SKM-1 (cell line): ENCODE results near the gene ITSN1.
"Not testable (repeated sequence)": the region's sequence is repeated elsewhere in the genome, so short reads cannot be mapped to it uniquely, and the experiment has no call there.

Experiments used
- DNase-seq: peaks from one replicate; lab custom pipeline; 2025; ENCODE audit not compliant: unreplicated experiment; lab: John Stamatoyannopoulos, UW

Gene ITSN1

GRCh38 chr21:33729139-33729538, 86.8 kb downstream of the ITSN1 start:
- not testable (repeated sequence) for DNase-seq

- no peak for DNase-seq
These were observed 87.3 kb downstream of the ITSN1 start for GRCh38 chr21:33729641-33730040.

- DNase-seq = no peak
These were observed 89.1 kb downstream of the ITSN1 start for GRCh38 chr21:33731447-33731846.

- DNase-seq = no peak
These were observed 89.7 kb downstream of the ITSN1 start for GRCh38 chr21:33732038-33732437.

- DNase-seq = no peak
These were observed 91.3 kb downstream of the ITSN1 start for GRCh38 chr21:33733601-33734000.

GRCh38 chr21:33734291-33734690, 92.0 kb downstream of the ITSN1 start:
- DNase-seq = no peak

- DNase-seq = no peak
These were observed 92.5 kb downstream of the ITSN1 start for GRCh38 chr21:33734818-33735217.

GRCh38 chr21:33736569-33736968, 94.3 kb downstream of the ITSN1 start:
- no peak for DNase-seq

- no peak for DNase-seq
These were observed 97.4 kb downstream of the ITSN1 start for GRCh38 chr21:33739701-33740100.

GRCh38 chr21:33747420-33747819, 105.1 kb downstream of the ITSN1 start:
- DNase-seq = no peak

GRCh38 chr21:33748903-33749302, 106.6 kb downstream of the ITSN1 start:
- no peak for DNase-seq

- no peak for DNase-seq
These were observed 107.7 kb downstream of the ITSN1 start for GRCh38 chr21:33750017-33750416.

GRCh38 chr21:33751120-33751519, 108.8 kb downstream of the ITSN1 start:
- no peak for DNase-seq

GRCh38 chr21:33751533-33751932, 109.2 kb downstream of the ITSN1 start:
- DNase-seq = no peak

GRCh38 chr21:33752260-33752659, 110.0 kb downstream of the ITSN1 start:
- no peak for DNase-seq

- DNase-seq = no peak
These were observed 111.6 kb downstream of the ITSN1 start for GRCh38 chr21:33753886-33754285.

- DNase-seq = no peak
These were observed 112.2 kb downstream of the ITSN1 start for GRCh38 chr21:33754481-33754880.

GRCh38 chr21:33755354-33755753, 113.1 kb downstream of the ITSN1 start:
- DNase-seq = no peak

- no peak for DNase-seq
These were observed 118.5 kb downstream of the ITSN1 start for GRCh38 chr21:33760641-33761440.

- DNase-seq = peak; percentile 28
These were observed 119.2 kb downstream of the ITSN1 start for GRCh38 chr21:33761441-33762036.

- DNase-seq = no peak
These were observed 120.7 kb downstream of the ITSN1 start for GRCh38 chr21:33762803-33763581.

- no peak for DNase-seq
These were observed 121.2 kb downstream of the ITSN1 start for GRCh38 chr21:33763582-33763899.
